K562 treated with DMSO at 1 percent for 12 hours (cell line): ENCODE results near the gene SLC22A14. TPM values are rescaled to one million over a fixed set of nuclear protein-coding genes. Genes with fewer than 3 reads are reported as not detected.

Source experiments
- total RNA-seq: library from RNA; unstranded; fragments of 300-600 nt; gene quantifications from 2 replicates; pipeline ENCODE4 v1.2.3, GENCODE V29; 2022; ENCODE audit not compliant: insufficient read depth

Gene SLC22A14, protein sequence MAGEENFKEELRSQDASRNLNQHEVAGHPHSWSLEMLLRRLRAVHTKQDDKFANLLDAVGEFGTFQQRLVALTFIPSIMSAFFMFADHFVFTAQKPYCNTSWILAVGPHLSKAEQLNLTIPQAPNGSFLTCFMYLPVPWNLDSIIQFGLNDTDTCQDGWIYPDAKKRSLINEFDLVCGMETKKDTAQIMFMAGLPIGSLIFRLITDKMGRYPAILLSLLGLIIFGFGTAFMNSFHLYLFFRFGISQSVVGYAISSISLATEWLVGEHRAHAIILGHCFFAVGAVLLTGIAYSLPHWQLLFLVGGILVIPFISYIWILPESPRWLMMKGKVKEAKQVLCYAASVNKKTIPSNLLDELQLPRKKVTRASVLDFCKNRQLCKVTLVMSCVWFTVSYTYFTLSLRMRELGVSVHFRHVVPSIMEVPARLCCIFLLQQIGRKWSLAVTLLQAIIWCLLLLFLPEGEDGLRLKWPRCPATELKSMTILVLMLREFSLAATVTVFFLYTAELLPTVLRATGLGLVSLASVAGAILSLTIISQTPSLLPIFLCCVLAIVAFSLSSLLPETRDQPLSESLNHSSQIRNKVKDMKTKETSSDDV
- total RNA-seq, result not detected in 2 replicates

GRCh38 chr3:38281895-38282686, at the start of gene SLC22A14:
Gene SLC22A14, plus strand, starts transcription at chr3:38282294. Its CDS starts 23,733 bp downstream, at chr3:38306027.

DNA sequence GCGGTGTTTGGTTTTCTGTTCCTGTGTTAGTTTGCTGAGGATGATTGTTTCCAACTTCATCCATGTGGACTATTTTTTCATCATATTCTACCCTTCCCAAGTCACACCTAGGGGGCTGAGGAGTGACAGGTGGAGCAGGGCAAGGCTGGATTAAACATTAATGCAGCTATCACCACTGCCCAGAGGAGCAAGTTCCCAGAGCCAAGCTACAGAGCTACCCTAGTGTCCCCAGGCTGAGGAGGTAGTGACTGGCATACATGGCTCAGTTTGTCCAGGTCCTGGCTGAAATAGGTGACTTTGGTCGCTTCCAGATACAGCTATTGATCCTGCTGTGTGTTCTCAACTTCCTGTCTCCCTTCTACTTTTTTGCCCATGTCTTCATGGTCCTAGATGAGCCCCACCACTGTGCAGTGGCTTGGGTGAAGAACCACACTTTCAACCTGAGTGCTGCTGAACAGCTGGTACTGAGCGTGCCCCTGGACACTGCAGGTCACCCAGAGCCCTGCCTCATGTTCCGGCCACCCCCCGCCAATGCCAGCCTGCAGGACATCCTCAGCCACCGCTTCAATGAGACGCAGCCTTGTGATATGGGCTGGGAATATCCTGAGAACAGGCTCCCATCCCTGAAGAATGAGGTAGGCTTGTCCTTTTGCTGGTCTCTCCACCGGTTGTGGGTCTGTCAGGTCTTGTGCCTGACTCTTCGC, 16.3 kb upstream of the SLC22A14 start, which contains the start of gene SLC22A13:
SLC22A13 (plus strand) TSS at position 209 of the 704 bp plus-strand sequence; CDS start at position 258, 49 bp downstream.

DNA sequence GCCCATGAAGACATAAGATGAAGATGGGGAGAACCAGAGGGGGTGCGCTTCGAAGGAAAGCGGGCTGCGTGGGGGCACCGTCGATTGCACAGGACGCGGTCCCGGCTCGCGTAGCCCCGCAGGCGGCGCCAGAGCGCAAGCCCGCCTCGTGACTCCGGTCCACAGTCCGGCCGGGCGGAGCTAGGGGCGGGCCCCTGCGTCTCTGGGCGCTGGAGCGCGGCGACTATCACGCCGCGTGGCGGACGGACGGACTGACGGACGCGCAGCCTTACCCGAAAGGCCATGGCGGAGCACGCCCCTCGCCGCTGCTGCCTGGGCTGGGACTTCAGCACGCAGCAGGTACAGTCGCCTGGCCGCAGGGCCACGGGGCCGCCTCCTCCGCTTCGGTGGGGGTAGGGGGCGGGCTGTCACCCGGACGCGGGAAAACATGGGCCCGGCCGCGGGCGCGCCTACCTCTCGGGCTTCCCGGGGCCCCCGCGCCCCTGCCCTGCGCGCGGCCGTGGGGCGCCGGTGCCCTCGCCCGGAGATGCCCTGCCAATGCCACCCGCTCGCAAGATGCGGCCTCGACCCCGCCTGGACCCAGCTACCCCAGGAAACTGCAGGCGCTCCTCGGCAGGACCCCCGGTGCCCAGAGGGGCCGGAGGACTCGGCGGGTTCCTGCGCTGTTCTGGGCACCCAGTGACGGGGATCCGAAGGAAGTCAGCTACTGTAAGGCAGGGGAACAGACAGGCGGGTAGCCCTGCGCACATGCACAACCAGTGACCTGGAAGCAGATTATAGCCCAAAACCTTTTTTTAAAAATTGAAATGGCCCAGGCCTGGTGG, 64.7 kb downstream of the SLC22A14 start, which contains the start of gene XYLB:
XYLB (plus strand) TSS at position 199 of the 824 bp plus-strand sequence; CDS start at position 283, 84 bp downstream.

Other genes with a start within 250 kb of the SLC22A14 start
- 0.27 TPM in 1 of 2 replicates, not detected in the other for gene DLEC1, start 243.1 kb upstream of the SLC22A14 start, total RNA-seq
- gene ACAA1, start 145.2 kb upstream of the SLC22A14 start, total RNA-seq, result 62.4 and 72.5 TPM in 2 replicates
- gene MYD88, start 143.6 kb upstream of the SLC22A14 start, total RNA-seq, result 28.3 and 58.7 TPM in 2 replicates
- gene OXSR1, start 116.8 kb upstream of the SLC22A14 start, total RNA-seq, result 14.3 and 34.2 TPM in 2 replicates
- gene SLC22A13, start 16.5 kb upstream of the SLC22A14 start, total RNA-seq, result not detected in 2 replicates
- gene XYLB, start 64.5 kb downstream of the SLC22A14 start, total RNA-seq, result 3.8 and 9.4 TPM in 2 replicates
- gene ACVR2B, start 171.6 kb downstream of the SLC22A14 start, total RNA-seq, result 2.5 and 10.1 TPM in 2 replicates
- gene EXOG, start 214.0 kb downstream of the SLC22A14 start, total RNA-seq, result 2.2 and 9.5 TPM in 2 replicates